Measurements from ENCODE around the gene SULF2. TPM values are rescaled to one million over a fixed set of nuclear protein-coding genes. Genes with fewer than 3 reads are reported as not detected.

The SULF2 gene
- total RNA-seq, 1 experiment from 2014 or later, result not detected

GRCh38 chr20:47669927-47670890, 115.1 kb downstream of the SULF2 start:
- no peaks in the 10 kb centered on the region for H3K9me3 ChIP-seq (ENCODE audit: low read length)
- no peak overlapping the region for H2AFZ ChIP-seq (ENCODE audit: low read length)
- H3K9ac ChIP-seq (ENCODE audit: low read length), result no peak overlapping the region
- H3K79me2 ChIP-seq (ENCODE audit: low read length), result no peaks in the 10 kb centered on the region
- H3K9me2 ChIP-seq (replicated peaks; ENCODE audit: insufficient read depth, low read length), result no peaks in the 10 kb centered on the region
- no peak overlapping the region for H3K4me3 ChIP-seq (ENCODE audit: low read length)
- no peaks in the 10 kb centered on the region for H3K27me3 ChIP-seq (ENCODE audit: low read length)
- no peaks in the 10 kb centered on the region for H4K20me1 ChIP-seq (ENCODE audit: insufficient read depth, low read depth, low read length)
- no peak overlapping the region for H3K27ac ChIP-seq (ENCODE audit: low read length)
- H3K4me2 ChIP-seq (ENCODE audit: low read depth, low read length, poor library complexity, severe bottlenecking), result no peak overlapping the region
- DNase-seq, result no peak
- no peaks in the 10 kb centered on the region for H3K36me3 ChIP-seq (ENCODE audit: insufficient read depth, low read length)
- no peaks in the 10 kb centered on the region for H3K4me1 ChIP-seq (ENCODE audit: low read length)

GRCh38 chr20:47669489-47669888, 115.8 kb downstream of the SULF2 start:
- Histone ChIP-seq H3K9ac (ENCODE audit: low read length) (no peak overlapping the region), H3K4me2 (ENCODE audit: low read depth, low read length, poor library complexity, severe bottlenecking) (no peak overlapping the region), H3K27ac (ENCODE audit: low read length) (no peak overlapping the region), H2AFZ (ENCODE audit: low read length) (no peak overlapping the region), H3K4me3 (ENCODE audit: low read length) (no peak overlapping the region), H4K20me1 (ENCODE audit: insufficient read depth, low read depth, low read length) (no peaks in the 10 kb centered on the region), H3K79me2 (ENCODE audit: low read length) (no peaks in the 10 kb centered on the region), H3K36me3 (ENCODE audit: insufficient read depth, low read length) (no peaks in the 10 kb centered on the region), H3K4me1 (ENCODE audit: low read length) (no peaks in the 10 kb centered on the region), H3K9me2 (replicated peaks; ENCODE audit: insufficient read depth, low read length) (no peaks in the 10 kb centered on the region), H3K9me3 (ENCODE audit: low read length) (no peaks in the 10 kb centered on the region), H3K27me3 (ENCODE audit: low read length) (no peaks in the 10 kb centered on the region)
- no peak for DNase-seq

- no peak for DNase-seq
- no peaks in the 10 kb centered on the region for H3K79me2 ChIP-seq (ENCODE audit: low read length)
These were observed 116.2 kb downstream of the SULF2 start for GRCh38 chr20:47669152-47669425.

GRCh38 chr20:47668313-47669151, 116.7 kb downstream of the SULF2 start:
- Histone ChIP-seq H3K27me3 (ENCODE audit: low read length) (no peaks in the 10 kb centered on the region), H3K27ac (ENCODE audit: low read length) (no peak overlapping the region), H3K4me2 (ENCODE audit: low read depth, low read length, poor library complexity, severe bottlenecking) (no peak overlapping the region), H3K4me1 (ENCODE audit: low read length) (no peaks in the 10 kb centered on the region), H3K9me3 (ENCODE audit: low read length) (no peaks in the 10 kb centered on the region), H4K20me1 (ENCODE audit: insufficient read depth, low read depth, low read length) (no peaks in the 10 kb centered on the region), H3K9me2 (replicated peaks; ENCODE audit: insufficient read depth, low read length) (no peaks in the 10 kb centered on the region), H3K9ac (ENCODE audit: low read length) (no peak overlapping the region), H3K79me2 (ENCODE audit: low read length) (no peaks in the 10 kb centered on the region), H3K4me3 (ENCODE audit: low read length) (no peak overlapping the region), H2AFZ (ENCODE audit: low read length) (no peak overlapping the region), H3K36me3 (ENCODE audit: insufficient read depth, low read length) (no peaks in the 10 kb centered on the region)
- DNase-seq, result no peak

More at GRCh38 chr20:47669152-47669425, 116.2 kb downstream of the SULF2 start:
- Histone ChIP-seq H3K9me3 (ENCODE audit: low read length) (no peaks in the 10 kb centered on the region), H3K4me3 (ENCODE audit: low read length) (no peak overlapping the region), H3K9me2 (replicated peaks; ENCODE audit: insufficient read depth, low read length) (no peaks in the 10 kb centered on the region), H3K4me2 (ENCODE audit: low read depth, low read length, poor library complexity, severe bottlenecking) (no peak overlapping the region), H4K20me1 (ENCODE audit: insufficient read depth, low read depth, low read length) (no peaks in the 10 kb centered on the region), H3K27ac (ENCODE audit: low read length) (no peak overlapping the region), H3K4me1 (ENCODE audit: low read length) (no peaks in the 10 kb centered on the region), H3K36me3 (ENCODE audit: insufficient read depth, low read length) (no peaks in the 10 kb centered on the region), H2AFZ (ENCODE audit: low read length) (no peak overlapping the region), H3K9ac (ENCODE audit: low read length) (no peak overlapping the region), H3K27me3 (ENCODE audit: low read length) (no peaks in the 10 kb centered on the region)

- H3K79me2 ChIP-seq (ENCODE audit: low read length), result no peaks in the 10 kb centered on the region
- H3K4me1 ChIP-seq (ENCODE audit: low read length), result no peaks in the 10 kb centered on the region
- no peak overlapping the region for H3K27ac ChIP-seq (ENCODE audit: low read length)
- no peaks in the 10 kb centered on the region for H4K20me1 ChIP-seq (ENCODE audit: insufficient read depth, low read depth, low read length)
- no peak overlapping the region for H3K4me2 ChIP-seq (ENCODE audit: low read depth, low read length, poor library complexity, severe bottlenecking)
- no peak overlapping the region for H3K4me3 ChIP-seq (ENCODE audit: low read length)
- H3K36me3 ChIP-seq (ENCODE audit: insufficient read depth, low read length), result no peaks in the 10 kb centered on the region
- no peaks in the 10 kb centered on the region for H3K27me3 ChIP-seq (ENCODE audit: low read length)
- H3K9me2 ChIP-seq (replicated peaks; ENCODE audit: insufficient read depth, low read length), result no peaks in the 10 kb centered on the region
- H3K9ac ChIP-seq (ENCODE audit: low read length), result no peak overlapping the region
- no peaks in the 10 kb centered on the region for H3K9me3 ChIP-seq (ENCODE audit: low read length)
- no peak for DNase-seq
- no peak overlapping the region for H2AFZ ChIP-seq (ENCODE audit: low read length)
These were observed 117.6 kb downstream of the SULF2 start for GRCh38 chr20:47667531-47668312.

GRCh38 chr20:47667086-47667485, 118.2 kb downstream of the SULF2 start:
- Histone ChIP-seq H3K4me2 (ENCODE audit: low read depth, low read length, poor library complexity, severe bottlenecking) (no peak overlapping the region), H3K9me3 (ENCODE audit: low read length) (no peaks in the 10 kb centered on the region), H3K79me2 (ENCODE audit: low read length) (no peaks in the 10 kb centered on the region), H3K9me2 (replicated peaks; ENCODE audit: insufficient read depth, low read length) (no peaks in the 10 kb centered on the region), H3K27me3 (ENCODE audit: low read length) (no peaks in the 10 kb centered on the region), H3K36me3 (ENCODE audit: insufficient read depth, low read length) (no peaks in the 10 kb centered on the region), H3K27ac (ENCODE audit: low read length) (no peak overlapping the region), H4K20me1 (ENCODE audit: insufficient read depth, low read depth, low read length) (no peaks in the 10 kb centered on the region; the same call in 1 of the 2 replicates), H3K4me1 (ENCODE audit: low read length) (no peaks in the 10 kb centered on the region), H3K9ac (ENCODE audit: low read length) (no peak overlapping the region), H2AFZ (ENCODE audit: low read length) (no peak overlapping the region), H3K4me3 (ENCODE audit: low read length) (no peak overlapping the region)
- DNase-seq, result no peak

- no peaks in the 10 kb centered on the region for H3K9me3 ChIP-seq (ENCODE audit: low read length)
- no peak overlapping the region for H3K9ac ChIP-seq (ENCODE audit: low read length)
- no peak overlapping the region for H2AFZ ChIP-seq (ENCODE audit: low read length)
- H3K36me3 ChIP-seq (ENCODE audit: insufficient read depth, low read length), result no peaks in the 10 kb centered on the region
- no peak for DNase-seq
- no peak overlapping the region for H3K27ac ChIP-seq (ENCODE audit: low read length)
- no peaks in the 10 kb centered on the region for H3K27me3 ChIP-seq (ENCODE audit: low read length)
- H3K4me2 ChIP-seq (ENCODE audit: low read depth, low read length, poor library complexity, severe bottlenecking), result no peak overlapping the region
- no peaks in the 10 kb centered on the region for H3K79me2 ChIP-seq (ENCODE audit: low read length)
- H3K4me3 ChIP-seq (ENCODE audit: low read length), result no peak overlapping the region
- no peaks in the 10 kb centered on the region for H3K4me1 ChIP-seq (ENCODE audit: low read length)
- H4K20me1 ChIP-seq (ENCODE audit: insufficient read depth, low read depth, low read length), result no peaks in the 10 kb centered on the region; the same call in 1 of the 2 replicates
- H3K9me2 ChIP-seq (replicated peaks; ENCODE audit: insufficient read depth, low read length), result no peaks in the 10 kb centered on the region
These were observed 119.0 kb downstream of the SULF2 start for GRCh38 chr20:47666304-47666703.

All from Karpas-422 (cell line).